IMR-90 (cell line): Measurements from ENCODE around the gene SHC4.

ENCODE experiments used
- BHLHE40 ChIP-seq: fragments of 150-350 bp; IDR thresholded peaks from 2 replicates; pipeline ENCODE4 v1.6.1; 2016; ENCODE audit warnings: mild to moderate bottlenecking, low read depth, low read length
- CEBPB ChIP-seq: IDR thresholded peaks from 2 replicates; pipeline ENCODE4 v1.6.1; 2012; ENCODE audit warnings: low read depth, low read length, improper control_type of control experiment
- CHD1 ChIP-seq: IDR thresholded peaks from 2 replicates; pipeline ENCODE4 v1.6.1; 2012; ENCODE audit warnings: low read depth, low read length, improper control_type of control experiment
- CTCF ChIP-seq: conservative IDR thresholded peaks from 2 replicates; pipeline ENCODE4 v1.5.1; 2012; ENCODE audit warnings: mild to moderate bottlenecking, low read depth, low read length, improper control_type of control experiment
- FOS ChIP-seq: fragments of 150-350 bp; IDR thresholded peaks from 2 replicates; pipeline ENCODE4 v1.6.1; 2016; ENCODE audit warnings: low read depth, low read length
- MAFK ChIP-seq: IDR thresholded peaks from 2 replicates; pipeline ENCODE4 v1.6.1; 2012; ENCODE audit warnings: low read depth, low read length, improper control_type of control experiment
- MAZ ChIP-seq: IDR thresholded peaks from 2 replicates; pipeline ENCODE4 v1.6.1; 2012; ENCODE audit warnings: low read depth, mild to moderate bottlenecking, low read length, improper control_type of control experiment, moderate library complexity, borderline replicate concordance
- MXI1 ChIP-seq: IDR thresholded peaks from 2 replicates; pipeline ENCODE4 v1.6.1; 2012; ENCODE audit warnings: low read depth, mild to moderate bottlenecking, low read length, moderate library complexity, borderline replicate concordance
- POLR2A ChIP-seq: IDR thresholded peaks from 2 replicates; pipeline ENCODE4 v1.6.1; 2012; ENCODE audit warnings: mild to moderate bottlenecking, low read depth, low read length
- RAD21 ChIP-seq: IDR thresholded peaks from 2 replicates; pipeline ENCODE4 v1.6.1; 2012; ENCODE audit warnings: low read length, improper control_type of control experiment
- RCOR1 ChIP-seq: IDR thresholded peaks from 2 replicates; pipeline ENCODE4 v1.6.1; 2012; ENCODE audit warnings: mild to moderate bottlenecking, low read length, improper control_type of control experiment; ENCODE audit not compliant: insufficient replicate concordance
- RFX5 ChIP-seq: IDR thresholded peaks from 2 replicates; pipeline ENCODE4 v1.8.0; 2012; ENCODE audit warnings: low read depth, mild to moderate bottlenecking, low read length, moderate library complexity
- SMC3 ChIP-seq: fragments of 150-350 bp; IDR thresholded peaks from 2 replicates; pipeline ENCODE4 v1.6.1; 2016; ENCODE audit warnings: low read depth, mild to moderate bottlenecking, antibody characterized with exemption, low read length, moderate library complexity
- TF ChIP-seq, protein P1 (sequence below): fragments of 150-350 bp; IDR thresholded peaks from 2 replicates; pipeline ENCODE4 v1.6.1; 2017; ENCODE audit warnings: mild to moderate bottlenecking, antibody characterized with exemption, low read length, low read depth

DNA sequence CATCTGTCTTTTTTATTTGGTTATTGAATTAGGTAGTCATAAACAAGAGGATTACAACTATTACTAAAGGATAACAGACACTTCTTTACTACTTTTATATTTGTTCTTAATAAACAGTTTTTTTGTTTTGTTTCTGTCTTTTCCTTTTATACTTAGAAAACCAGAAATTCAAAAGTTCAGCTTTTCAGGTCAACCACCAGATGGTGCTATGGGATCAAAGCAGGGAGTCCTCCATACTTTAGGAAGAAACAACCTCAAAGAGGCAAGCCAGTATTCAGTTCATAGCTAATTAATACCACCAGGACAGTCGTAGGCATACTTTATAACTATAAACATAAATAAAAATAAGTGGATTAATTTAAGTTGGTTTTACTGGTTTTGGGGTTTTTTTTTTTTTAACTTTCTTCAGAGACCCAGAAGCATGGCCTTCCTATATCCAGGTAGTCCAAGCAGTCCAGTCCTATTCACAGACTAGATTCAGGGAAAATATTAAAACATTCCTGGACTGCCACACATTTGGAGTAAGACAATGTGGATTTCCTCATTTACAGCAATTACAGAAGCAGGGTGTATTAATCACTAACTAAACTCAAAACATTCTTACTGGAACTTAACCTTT is 101.8 kb downstream of the SHC4 start:
- TF ChIP-seq BHLHE40 (no peak), CTCF (peak; percentile 96), SMC3 (peak; percentile 99), CEBPB (no peak), RCOR1 (no peak), POLR2A (no peak), MAZ (no peak), MAFK (no peak), MXI1 (no peak), FOS (no peak), RFX5 (no peak), RAD21 (peak; percentile 99), CHD1 (no peak)
- TF ChIP-seq, protein P1, sequence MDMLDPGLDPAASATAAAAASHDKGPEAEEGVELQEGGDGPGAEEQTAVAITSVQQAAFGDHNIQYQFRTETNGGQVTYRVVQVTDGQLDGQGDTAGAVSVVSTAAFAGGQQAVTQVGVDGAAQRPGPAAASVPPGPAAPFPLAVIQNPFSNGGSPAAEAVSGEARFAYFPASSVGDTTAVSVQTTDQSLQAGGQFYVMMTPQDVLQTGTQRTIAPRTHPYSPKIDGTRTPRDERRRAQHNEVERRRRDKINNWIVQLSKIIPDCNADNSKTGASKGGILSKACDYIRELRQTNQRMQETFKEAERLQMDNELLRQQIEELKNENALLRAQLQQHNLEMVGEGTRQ, result no peak
